ENCODE results near the gene FOXK1. TPM values are rescaled to one million over a fixed set of nuclear protein-coding genes. Genes with fewer than 3 reads are reported as not detected.

Gene FOXK1
- total RNA-seq, 3 donors from 2014 or later: 30.1 to 48.5 (median 33.4) TPM

DNA sequence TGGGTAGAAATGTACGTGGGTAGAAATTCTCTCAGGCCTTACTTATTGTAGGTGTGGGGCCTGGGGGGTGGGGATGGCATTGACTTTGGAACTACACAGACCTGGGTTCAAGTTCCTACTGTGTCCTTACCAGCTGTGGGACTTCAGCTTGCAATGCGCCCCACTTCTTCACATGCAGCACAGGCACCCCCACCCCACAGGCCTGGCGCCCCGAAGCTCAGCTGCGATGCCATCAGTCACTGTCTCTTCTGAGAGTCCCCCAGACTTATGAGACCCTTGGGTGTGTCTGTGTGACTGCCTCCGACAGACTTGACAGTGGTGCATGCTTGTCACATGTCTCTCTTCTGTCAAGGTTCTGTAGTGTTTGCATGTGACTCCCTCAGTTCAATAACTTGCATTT lies 90.2 kb downstream of the FOXK1 start:
- H3K36me3 ChIP-seq (ENCODE audit: low read depth): no peaks in the 10 kb centered on the region
- no peak overlapping the region for H3K4me3 ChIP-seq
- no peaks in the 10 kb centered on the region for H3K9me3 ChIP-seq
- H3K4me1 ChIP-seq (ENCODE audit: low read depth): peaks cover 11% of the 10 kb centered on the region
- intact Hi-C loops (cut with DNase I, micrococcal nuclease): no loop called here
- TF ChIP-seq, protein P1, sequence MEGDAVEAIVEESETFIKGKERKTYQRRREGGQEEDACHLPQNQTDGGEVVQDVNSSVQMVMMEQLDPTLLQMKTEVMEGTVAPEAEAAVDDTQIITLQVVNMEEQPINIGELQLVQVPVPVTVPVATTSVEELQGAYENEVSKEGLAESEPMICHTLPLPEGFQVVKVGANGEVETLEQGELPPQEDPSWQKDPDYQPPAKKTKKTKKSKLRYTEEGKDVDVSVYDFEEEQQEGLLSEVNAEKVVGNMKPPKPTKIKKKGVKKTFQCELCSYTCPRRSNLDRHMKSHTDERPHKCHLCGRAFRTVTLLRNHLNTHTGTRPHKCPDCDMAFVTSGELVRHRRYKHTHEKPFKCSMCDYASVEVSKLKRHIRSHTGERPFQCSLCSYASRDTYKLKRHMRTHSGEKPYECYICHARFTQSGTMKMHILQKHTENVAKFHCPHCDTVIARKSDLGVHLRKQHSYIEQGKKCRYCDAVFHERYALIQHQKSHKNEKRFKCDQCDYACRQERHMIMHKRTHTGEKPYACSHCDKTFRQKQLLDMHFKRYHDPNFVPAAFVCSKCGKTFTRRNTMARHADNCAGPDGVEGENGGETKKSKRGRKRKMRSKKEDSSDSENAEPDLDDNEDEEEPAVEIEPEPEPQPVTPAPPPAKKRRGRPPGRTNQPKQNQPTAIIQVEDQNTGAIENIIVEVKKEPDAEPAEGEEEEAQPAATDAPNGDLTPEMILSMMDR (IDR thresholded peaks at IDR 0.05): no peak
- ATAC-seq: no peak
- DNase-seq: no peak

DNA sequence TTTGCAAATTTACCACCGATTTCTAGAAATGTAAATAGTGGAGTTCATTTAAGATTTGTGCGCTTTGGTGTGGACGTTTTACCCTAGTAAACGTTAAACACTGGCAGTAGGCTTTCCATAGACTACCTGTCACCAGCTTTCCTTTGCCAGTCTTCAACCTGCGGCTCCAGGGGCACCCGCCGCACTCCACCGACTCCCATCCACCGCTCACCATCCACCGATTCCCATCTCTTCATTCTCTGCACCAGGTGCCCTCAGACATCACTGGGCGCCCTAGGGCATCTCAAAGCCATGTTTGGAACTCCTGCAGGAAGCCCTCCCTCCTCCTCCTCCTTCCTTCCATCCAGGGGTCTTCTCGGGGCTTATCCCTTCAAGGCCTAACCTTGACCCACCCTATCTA lies 91.9 kb downstream of the FOXK1 start:
- no peak overlapping the region for H3K4me3 ChIP-seq

DNA sequence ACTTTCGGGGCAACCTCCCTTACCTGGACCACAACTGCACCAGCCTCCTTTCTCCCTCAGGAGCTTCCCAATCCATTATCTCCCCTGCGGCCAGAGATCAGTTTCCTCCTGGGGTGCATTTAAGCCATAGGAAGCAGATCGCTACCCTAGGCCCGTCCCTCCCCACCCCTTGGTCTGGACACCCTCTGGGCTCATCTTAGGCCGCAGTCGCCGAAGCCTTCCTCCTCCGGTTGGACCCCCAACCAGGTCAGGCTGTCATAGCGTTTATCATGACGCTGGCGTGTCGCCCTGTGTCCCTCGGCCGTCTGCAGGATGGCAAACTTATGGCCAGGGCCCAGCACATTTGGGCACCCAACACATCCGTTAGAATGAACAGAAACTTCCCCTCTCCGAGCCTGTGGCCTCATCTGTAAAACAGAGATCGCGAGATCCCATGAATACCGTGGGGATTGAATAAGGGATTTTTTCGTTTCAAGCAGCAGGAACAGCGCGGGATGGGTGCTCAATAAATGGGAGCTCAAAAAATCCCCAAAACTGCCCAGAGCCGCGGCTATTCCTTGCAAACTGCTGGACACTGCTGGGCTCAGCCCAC lies 92.7 kb downstream of the FOXK1 start:
- DNase-seq: peak; percentile 60 to 75 (median 62)
- Histone ChIP-seq H3K4me3 (peak overlapping the region; percentile 95), H3K4me1 (ENCODE audit: low read depth) (peaks cover 17% of the 10 kb centered on the region), H3K9me3 (no peaks in the 10 kb centered on the region), H3K36me3 (ENCODE audit: low read depth) (no peaks in the 10 kb centered on the region)
- ATAC-seq: peak; percentile 51
- intact Hi-C loops (cut with DNase I, micrococcal nuclease): no loop called here
- TF ChIP-seq, protein P1 (IDR thresholded peaks at IDR 0.05): no peak

More for the DNA sequence above, 91.9 kb downstream of the FOXK1 start:
- H3K36me3 ChIP-seq (ENCODE audit: low read depth): no peaks in the 10 kb centered on the region
- TF ChIP-seq, protein P1 (IDR thresholded peaks at IDR 0.05): no peak
- DNase-seq (no peak), ATAC-seq (no peak)
- peaks cover 17% of the 10 kb centered on the region for H3K4me1 ChIP-seq (ENCODE audit: low read depth)
- intact Hi-C loops (cut with DNase I, micrococcal nuclease): no loop called here
- H3K9me3 ChIP-seq: no peaks in the 10 kb centered on the region

DNA sequence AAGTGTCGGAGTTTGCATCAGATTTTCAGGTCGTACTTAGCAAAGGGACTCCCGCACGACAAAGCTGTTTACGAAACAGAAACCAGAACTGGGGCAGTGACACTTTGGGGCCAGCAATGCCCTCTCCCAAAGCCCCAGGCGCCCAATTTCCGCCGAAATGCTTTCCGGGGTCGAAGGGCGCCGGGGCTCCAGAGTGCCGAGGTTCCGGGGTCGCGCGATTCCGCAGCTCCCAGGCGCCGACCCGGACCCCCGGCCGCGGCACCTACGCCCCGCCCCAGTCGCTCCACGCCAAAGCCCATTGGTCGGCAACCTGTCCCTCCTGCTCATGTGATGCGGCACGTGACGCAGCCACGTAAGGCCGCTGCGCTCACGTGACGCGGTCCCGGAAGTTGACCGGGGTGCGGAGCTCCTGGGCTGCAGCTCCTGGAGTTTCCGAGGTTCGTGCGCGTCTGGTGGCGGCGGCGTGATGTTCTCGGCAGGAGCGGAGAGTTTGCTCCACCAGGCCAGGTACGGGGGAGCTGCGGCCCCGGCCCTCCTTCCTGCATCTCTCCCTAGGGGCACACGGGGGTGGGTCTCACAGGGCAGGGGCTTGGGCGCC lies 93.3 kb downstream of the FOXK1 start, which contains the start of gene AP5Z1:
Gene AP5Z1, plus strand, starts transcription at position 374 of the 598 bp plus-strand sequence. Its CDS starts 93 bp downstream, at position 467.
- Histone ChIP-seq H3K4me3 (peak within 1 kb of the TSS; percentile 95), H3K4me1 (ENCODE audit: low read depth) (peaks cover 17% of the 10 kb centered on the region), H3K36me3 (ENCODE audit: low read depth) (no peaks in the 10 kb centered on the region), H3K9me3 (no peaks in the 10 kb centered on the region)
- DNase-seq (peak; percentile 96 to 98 (median 97)), ATAC-seq (peak; percentile 96)
- intact Hi-C loops (cut with DNase I, micrococcal nuclease): no loop called here
- TF ChIP-seq, protein P1 (IDR thresholded peaks at IDR 0.05): no peak

DNA sequence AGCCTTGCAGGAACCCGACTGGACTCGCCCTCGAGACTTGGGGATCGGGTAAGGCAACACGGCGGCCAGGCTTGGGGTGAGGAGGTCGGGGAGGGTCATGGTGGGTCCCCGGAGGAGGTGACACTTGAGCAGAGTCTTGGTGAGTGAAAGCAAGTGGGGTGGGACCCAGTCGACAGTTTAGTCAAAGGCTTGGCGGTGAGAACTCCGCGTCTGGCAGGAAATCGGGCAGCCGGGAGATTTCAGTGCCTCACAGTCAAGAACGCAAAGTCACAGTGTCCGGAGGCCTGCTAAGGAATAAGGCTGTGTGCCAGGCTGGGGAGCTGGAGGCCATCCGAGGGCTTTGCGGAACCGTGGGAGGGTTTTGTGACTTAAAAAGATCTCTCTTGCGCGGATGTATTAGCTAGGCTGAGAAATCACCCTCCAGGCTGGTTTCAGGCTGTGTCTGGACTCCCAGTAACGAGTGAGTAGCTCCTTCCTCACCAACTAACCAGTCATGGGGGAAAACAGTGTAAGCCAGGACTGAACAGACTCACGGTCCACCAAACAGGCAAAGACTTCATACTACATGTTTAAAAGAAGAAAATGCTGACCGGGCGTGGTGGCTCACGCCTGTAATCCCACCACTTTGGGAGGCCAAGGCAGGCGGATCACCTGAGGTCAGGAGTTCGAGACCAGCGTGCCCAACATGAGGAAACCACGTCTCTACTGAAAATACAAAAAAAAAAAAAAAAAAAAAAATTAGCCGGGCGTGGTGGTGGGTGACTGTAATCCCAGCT lies 93.9 kb downstream of the FOXK1 start:
- ATAC-seq (peak; percentile 55), DNase-seq (peak in 1 of 3 donors; percentile 42)
- H3K4me1 ChIP-seq (ENCODE audit: low read depth): peaks cover 17% of the 10 kb centered on the region
- no peaks in the 10 kb centered on the region for H3K9me3 ChIP-seq
- no peaks in the 10 kb centered on the region for H3K36me3 ChIP-seq (ENCODE audit: low read depth)
- intact Hi-C loops (cut with DNase I, micrococcal nuclease): no loop called here
- TF ChIP-seq, protein P1 (IDR thresholded peaks at IDR 0.05): no peak
- H3K4me3 ChIP-seq: peak overlapping the region; percentile 95
